C1 segment of cervical spinal cord (tissue), 14 donors: ENCODE data around the gene OTOG.
"Not testable (repeated sequence)": the region's sequence is repeated elsewhere in the genome, so short reads cannot be mapped to it uniquely, and the experiment has no call there.

ENCODE experiments used
- DNase-seq, 14 donors: peaks; one replicate each; lab custom pipeline; 2025; lab: John Stamatoyannopoulos, UW

OTOG gene

DNA sequence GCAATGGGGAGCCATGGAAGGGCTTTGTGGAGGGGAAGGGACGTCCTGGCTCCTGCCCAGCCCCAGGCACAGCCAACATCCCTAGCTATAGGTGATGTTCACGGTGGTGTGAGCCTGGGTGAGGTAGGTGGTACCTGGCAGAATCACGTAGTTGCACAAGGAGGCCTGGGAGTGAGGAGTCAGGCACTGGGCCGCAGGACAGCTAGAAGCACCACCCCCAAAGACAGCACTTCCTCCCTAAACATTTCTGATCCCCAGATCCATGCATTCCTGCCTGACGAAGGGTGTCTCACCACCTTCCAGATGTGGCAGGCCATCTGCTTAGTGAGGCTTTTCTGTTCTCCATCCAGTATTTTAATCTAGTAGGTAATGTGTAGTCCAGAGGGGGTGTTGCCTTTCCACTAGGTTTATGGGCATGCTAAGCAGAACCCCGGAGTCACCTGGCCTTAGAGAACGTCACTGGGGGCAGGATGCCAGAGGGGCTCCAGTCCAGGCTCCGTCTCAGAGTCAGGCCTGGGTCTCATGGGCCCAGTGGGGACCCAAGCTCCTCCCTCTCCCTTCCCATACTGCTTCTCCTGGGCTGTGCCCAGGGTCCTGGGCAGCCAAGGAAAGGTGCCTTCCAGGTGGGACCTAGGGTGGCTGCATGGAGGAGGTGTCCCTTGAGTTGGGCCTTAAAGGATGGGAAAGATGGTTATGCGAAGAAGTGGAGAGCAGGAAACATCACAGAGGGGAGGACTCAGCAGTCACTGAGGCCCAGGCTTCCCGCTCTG, 56.2 kb downstream of the OTOG start:
- no peak for DNase-seq

DNA sequence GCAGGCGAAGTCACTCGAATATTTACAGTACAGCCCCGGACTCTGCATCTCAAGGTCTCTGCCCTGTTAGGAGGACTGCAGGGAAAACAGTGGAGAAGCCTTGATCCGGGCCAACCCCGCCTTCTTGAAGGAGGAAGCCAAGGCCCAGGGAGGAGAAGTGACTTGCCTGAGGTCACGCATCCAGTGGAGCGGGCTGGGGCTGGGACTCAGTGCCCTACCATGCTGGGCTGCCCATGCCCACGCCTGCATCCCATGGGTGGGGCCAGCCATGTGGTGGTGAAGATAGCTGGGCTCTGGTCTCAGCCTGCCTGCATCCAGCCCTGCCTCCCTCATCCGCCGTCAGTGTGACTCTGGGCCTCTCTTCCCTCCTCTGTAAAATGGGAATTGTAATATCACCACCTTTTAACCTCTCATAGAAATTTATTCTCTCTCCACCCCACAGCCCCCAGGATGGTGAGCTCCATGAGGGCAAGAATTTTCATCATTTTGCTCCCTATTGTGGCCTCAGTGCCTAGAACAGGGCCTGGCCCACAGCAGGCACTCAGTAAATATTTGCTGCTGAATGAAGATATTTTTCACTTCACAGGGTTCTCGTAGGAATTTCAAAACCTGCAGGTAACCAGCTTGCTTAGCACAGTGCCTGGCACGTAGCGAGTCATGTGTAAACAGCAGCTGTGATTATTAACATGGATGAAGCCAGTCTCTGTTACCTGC, 57.3 kb downstream of the OTOG start:
- no peak for DNase-seq

DNA sequence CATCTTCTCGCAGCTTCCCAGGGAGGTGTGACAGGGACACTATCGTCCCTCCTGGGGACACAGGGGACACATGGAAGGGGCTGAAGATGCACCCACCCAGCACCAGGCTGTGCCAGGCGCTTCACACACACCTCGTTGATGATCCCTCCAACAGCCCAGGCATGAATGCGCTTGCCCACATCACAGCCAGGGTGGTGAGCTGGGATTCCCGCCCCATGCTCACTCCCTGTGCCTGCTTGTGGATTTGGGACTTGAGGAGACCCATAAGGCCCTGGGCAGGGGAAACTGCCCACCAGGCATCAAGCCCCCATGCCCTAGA, 57.8 kb downstream of the OTOG start:
- DNase-seq = no peak

DNA sequence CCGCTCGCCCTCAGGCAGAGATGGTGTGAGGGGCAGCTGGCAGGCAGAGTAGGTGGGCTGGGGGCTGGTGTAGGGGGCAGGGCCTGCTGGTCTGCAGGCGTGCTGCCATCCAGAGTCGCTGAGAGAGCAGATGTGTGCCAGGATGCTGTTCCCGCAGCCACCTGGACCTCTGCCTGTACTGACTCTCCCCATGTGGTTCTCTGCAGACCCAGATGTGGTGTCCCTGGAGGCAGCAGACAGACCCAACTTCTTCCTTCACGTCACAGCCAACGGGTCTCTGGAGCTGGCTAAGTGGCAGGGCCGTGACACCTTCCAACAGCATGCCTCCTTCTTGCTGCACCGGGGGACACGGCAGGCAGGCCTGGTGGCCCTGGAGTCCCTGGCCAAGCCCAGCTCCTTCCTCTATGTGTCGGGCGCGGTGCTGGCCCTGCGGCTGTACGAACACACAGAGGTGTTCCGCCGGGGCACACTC, 58.6 kb downstream of the OTOG start:
- no peak for DNase-seq

DNA sequence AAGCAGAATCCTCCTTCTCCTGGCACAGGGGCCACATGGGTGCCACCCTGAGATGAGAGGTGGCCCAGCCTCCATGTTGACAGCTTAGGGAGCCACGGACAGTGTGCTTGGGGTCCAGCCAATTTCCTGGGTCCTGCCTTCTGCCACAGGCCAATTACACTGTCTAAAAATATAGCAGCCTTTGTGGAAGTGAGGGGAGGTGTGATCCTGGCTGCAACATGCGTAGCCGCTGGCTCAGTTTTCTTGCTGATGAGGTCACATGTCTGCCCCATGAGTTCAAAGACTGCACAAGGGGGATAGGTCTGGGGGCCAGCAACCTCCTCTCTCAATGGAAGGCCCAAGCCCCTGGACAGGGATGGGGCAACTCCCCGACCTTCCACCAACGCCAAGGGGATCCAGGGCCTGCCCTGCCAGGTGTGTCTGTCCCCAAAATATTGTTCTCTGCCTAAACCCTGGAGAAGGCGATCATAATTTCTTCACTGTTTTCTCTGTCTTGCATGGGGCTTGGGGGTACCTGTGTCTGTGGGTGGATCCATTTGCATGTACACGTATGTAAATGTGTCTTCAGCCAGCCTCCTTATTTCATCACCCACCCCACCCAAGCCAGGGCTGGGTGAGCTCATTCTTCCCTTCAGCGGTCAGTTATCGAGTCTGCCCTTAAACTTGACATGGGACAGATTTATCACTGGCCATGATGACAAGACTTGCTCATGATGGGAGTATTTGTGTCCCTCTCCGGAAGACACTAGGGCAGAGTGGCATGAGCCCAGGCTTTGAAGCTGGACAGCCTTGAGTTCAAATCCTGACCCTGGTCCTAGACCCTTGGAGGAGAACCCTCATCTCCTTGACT, 59.4 kb downstream of the OTOG start:
- DNase-seq = no peak

DNA sequence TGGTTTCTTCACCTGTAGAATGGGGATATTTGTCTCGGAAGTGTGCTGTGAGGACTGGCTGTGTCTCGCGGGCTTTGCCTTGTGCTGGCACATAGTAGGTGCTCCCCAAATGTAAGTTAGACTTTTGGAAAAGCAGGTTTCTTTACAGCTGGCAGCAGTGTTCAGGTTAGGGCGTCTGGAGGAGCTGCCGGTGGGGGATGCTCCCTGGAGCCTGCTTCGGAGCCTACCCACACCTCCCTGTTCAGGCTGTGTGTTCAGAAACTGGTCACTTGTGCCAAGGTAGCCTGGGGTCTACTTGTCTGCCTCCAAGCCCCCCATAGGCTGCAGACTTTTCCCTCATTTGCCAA, 60.0 kb downstream of the OTOG start:
- DNase-seq = no peak

DNA sequence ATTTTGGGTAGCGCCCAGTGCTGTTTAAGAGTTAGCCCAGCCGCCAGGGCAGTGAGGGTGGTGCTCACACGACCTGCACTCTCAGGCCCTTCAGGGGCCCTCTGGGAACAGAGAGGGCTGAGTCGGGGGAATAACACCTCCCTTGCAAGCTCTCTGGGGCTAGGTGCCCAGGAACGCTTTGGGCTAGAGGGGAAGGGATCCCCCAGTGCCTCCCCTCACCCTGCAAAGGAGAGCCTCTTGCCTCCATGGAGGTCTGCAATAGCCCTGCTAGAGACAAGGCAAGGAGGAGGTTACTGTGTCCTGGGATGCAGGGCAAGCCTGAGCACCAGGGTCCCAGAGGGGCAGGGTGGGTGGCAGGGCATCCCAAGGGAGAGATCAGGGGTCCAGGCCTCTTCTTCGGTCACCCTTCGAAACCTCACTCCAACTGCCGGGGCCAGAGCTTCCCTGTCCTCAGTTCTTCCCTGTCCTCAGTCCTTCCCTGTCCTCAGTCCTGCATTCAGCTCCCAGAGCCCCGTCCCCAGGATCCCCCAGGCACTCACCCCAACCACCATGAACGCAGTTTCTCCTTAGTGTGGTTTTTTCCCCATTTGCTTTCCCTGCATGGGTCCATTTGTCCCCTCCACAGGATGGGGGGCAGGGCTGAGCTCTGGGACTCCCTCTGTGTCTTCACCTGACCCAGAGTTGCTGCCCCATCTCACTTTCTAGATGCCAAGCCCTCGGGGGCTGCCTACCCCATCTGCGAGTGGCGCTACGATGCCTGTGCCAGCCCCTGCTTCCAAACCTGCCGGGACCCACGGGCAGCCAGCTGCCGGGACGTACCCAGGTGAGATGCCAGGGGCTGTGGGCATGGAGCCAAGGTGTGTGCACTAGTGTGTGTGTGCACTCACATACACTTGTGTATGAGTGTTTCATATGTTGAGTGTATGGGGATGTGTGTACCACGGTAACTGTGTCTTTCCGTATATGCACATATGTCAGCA, 60.8 kb downstream of the OTOG start:
- DNase-seq = no peak

DNA sequence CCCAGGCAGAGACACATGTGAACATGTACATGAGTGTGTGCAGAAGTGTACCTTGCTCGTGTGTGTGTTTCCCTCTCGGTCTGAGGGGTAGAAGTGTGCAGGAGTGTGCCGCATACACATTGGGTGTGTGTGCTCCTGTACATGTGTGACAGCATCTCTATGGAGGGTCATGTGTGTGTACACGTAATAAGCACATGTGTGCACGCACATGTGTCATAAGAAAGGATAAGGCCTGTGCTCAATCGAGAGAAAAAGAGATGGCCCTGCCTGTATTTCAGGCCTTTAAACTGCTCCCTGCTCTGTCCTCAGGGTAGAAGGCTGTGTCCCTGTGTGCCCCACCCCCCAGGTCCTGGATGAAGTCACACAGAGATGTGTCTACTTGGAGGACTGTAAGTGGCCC, 61.8 kb downstream of the OTOG start:
- DNase-seq = no peak

DNA sequence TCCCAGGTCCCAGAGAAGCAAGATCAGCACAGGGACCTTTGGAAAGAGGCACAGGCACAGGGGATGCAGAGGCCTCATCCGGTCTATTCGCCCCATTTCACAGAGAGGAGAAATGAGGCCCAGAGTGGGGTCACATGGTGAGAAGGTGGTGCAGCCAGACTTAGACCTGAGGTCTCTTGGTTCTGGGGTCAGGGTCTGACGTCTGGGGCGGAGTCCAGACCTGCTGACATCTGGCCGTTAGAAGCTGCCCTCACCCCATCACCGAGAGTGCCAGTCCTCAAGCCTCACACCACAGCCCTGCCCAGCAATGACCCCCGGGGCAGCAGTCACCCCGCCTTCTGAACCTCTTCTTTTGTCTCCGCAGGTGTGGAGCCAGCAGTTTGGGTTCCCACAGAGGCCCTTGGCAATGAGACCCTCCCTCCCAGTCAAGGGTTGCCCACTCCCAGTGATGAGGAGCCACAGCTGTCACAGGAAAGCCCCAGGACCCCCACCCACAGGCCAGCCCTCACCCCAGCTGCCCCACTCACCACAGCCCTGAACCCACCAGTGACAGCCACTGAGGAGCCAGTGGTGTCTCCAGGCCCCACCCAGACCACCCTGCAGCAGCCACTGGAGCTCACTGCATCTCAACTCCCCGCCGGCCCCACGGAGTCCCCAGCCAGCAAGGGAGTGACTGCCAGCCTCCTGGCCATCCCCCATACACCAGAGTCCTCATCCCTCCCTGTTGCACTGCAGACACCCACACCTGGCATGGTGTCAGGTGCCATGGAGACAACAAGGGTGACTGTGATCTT, 62.4 kb downstream of the OTOG start:
- no peak for DNase-seq

DNA sequence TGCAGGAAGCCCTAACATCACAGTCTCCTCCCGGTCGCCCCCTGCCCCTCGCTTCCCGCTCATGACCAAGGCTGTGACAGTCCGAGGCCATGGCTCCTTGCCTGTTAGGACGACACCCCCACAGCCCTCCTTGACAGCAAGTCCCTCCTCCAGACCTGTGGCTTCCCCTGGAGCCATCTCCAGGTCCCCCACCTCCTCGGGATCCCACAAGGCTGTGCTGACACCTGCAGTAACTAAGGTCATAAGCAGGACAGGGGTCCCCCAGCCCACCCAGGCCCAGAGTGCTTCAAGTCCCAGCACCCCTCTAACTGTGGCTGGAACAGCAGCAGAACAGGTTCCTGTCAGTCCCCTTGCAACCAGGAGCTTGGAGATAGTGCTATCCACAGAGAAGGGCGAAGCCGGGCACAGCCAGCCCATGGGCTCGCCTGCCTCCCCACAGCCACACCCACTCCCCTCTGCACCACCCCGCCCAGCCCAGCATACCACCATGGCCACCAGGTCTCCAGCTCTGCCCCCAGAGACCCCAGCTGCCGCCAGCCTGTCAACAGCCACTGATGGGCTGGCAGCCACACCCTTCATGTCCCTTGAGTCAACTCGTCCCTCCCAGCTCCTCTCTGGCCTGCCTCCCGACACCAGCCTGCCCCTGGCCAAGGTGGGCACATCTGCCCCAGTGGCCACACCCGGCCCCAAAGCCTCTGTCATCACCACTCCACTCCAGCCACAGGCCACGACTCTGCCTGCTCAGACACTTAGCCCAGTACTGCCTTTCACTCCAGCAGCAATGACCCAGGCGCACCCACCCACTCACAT, 63.2 kb downstream of the OTOG start:
- no peak for DNase-seq

DNA sequence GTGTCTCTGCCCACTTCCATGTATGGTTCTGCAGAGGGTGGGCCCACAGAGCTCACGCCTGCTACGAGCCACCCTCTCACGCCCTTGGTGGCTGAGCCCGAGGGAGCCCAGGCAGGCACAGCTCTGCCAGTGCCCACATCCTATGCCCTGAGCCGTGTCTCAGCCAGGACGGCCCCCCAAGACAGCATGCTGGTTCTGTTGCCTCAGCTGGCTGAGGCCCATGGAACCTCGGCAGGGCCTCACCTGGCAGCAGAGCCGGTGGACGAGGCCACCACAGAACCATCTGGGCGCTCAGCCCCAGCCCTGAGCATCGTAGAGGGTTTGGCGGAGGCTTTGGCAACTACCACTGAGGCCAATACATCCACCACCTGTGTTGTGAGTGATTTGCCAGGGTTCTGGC, 64.0 kb downstream of the OTOG start:
- DNase-seq = peak in 1 of 14 donors; percentile 88

DNA sequence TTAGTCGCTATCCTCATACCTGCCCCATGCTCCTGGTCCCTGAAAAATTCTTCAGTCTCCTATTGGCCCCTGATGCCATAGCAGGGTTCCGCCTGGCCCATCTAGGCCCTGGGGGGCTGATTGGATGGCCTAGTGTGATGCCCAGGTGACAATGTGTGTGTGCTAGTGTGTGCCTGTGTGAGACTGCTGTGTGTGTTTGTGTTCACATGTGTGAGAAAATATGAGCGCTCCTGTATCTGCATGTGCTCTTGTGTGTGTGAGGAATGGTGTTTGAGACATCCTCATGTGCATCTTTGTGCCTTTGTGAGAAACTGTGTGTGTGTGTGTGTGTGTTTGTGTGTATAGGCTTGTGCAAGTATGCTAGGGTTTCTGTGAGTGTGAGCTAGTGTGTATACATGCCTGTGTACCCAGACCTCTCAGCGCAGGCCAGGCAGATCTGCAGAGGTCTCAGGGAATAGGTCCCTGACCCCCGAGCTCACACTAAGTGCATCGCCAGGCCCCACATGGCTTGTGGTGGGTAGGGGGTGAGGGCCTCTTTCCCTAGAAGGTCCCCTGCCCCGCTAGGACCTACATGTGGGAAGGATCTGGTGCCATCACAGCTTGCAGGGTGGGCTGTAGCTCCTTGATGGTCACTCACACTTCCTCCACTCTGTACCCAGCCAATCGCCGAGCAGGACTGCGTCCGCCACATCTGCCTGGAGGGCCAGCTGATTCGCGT, 64.6 kb downstream of the OTOG start:
- DNase-seq = no peak

DNA sequence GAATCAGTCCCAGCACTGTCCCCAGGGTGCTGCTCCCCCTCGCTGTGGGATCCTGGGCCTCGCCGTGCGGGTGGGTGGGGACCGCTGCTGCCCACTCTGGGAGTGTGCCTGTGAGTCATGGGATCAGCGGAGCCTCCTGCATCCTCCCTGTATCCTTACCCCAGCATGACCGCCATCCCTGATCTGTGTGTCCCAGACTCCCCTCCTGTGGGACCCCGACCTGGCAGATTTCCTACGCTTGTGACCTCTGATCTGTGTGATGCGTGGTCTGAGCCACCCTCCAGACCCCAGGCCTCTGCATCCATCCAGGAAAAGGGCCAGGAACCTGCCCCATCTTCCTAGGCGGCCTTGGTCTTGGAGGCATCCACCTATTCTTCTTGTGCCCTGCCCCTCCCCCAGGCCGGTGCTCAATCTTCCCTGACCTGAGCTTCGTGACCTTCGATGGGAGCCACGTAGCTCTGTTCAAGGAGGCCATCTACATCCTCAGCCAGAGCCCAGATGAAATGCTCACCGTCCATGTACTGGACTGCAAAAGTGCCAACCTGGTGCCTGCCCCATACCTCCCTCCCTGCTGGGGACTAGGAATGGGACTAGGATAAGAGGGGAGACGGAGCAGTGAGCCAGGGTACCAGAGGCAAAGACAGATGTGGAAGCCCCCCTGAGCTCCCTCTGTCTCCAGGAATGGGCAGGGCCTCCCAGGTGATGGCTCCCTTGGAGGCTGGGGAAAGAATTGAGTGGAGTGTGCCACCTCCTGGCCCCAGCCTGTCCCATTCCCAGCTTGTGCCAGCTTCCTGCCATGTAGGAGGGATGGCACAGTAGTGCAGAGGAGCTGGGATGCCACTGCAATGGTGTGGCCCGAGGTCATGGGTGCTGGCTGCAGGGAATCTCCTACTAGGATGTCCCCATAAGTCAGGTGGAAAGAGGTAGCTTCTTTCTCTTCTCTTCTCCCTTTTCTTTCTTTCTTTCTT, 65.4 kb downstream of the OTOG start:
- DNase-seq = no peak

DNA sequence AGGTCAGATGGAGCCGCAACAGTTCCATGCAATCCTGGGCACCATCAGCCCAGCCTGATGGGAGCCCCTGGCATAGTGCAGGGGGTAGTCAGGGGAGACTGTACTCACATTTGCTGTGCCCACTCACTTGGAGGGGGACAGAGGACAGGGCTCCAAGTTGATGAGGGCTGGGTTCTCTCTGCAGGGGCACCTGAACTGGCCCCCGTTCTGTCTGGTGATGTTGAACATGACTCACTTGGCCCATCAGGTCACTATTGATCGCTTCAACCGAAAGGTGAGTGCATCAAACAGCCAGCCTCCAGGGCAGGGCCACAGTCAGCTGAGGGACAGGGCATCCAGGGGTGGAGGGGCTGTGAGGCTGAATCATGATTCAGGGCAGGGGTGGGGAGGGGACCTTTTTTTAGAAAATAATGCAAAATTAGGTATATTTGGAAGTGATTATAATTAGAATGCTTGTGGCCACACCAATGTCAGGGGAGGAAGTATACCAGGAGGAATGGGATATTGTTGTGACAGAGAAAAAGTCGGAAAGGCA, 66.4 kb downstream of the OTOG start:
- no peak for DNase-seq

DNA sequence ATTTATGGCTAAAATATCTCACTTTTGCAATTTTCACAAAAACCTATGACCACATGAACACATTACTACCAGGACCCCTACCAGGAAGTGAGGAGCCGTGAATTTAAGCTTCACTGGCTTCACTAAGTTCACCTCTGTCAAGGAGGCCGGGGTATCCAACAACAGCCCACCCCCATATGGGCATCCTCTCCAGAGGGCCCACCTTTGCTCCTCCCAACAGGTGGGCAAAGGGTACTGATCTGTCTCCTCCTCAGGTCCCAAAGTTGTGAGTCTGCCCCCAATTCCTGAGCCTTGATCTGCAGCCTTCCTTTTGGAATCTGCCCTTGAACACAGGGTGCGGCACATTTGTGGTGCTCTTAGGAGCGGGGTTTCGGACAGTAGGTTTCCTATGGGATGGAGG, 66.9 kb downstream of the OTOG start:
- DNase-seq = no peak

DNA sequence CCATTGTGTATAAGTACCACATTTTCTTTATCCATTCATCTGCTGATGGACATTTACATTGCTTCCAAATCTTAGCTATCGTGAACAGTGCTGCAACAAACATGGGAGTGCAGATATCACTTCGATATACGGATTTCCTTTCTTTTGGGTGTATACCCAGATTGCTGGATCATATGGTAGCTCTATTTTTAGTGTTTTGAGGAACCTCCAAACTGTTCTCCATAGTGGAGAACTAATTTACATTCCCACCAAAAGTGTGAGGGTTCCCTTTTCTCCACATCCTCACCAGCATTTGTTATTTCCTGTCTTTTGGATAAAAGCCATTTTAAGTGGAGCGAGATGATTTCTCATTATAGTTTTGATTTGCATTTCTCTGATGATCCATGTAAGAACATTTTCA, 75.7 kb downstream of the OTOG start:
- DNase-seq = not testable (repeated sequence)

DNA sequence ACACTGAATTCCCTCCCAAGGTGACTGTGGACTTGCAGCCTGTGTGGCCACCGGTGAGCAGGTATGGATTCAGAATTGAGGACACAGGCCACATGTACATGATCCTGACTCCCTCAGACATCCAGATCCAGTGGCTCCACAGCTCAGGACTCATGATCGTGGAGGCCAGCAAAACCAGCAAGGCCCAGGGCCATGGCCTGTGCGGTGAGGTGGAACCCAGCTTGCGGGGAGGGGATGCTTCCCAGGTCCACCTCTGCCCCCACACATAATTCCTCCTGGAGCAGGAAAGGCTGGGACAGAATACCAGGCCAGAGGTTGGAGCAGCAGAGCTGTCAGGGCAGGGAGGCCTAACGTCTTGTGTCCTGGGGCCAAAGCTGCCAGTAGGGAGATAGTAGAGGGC, 82.1 kb downstream of the OTOG start:
- no peak for DNase-seq

DNA sequence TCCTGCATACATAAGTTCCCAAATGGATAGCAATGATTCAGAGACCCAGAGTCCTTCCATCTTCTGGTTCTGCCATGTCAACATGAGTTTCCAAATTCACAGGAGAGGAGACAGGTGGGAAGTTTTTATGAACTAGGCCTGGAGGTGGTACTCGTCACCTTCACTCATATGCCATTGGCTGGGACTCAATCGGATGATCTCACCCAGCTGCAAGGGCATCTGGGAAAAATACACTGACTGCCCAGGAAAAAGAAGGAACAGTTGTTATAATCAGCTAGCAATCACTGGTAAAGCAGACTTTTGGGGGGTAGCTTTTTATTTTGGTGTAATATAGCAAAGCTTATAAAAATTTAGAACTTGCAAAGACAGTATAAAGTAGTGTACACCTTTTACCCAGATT, 83.9 kb downstream of the OTOG start:
- no peak for DNase-seq
